SK-N-SH treated with all-trans-retinoic acid at 6 μM for 48 hours (cell line): Measurements from ENCODE around the gene CAPS2.

Experiments used
- ATAC-seq: fragments of 200-7000 bp; cut with Tn5 transposase; 3 replicates; pipeline ENCODE4 v1.9.1; 2020; ENCODE audit warnings: mild to moderate bottlenecking, moderate library complexity
- ARNTL ChIP-seq: fragments of 450-650 bp; formaldehyde crosslinking; IDR thresholded peaks from 2 replicates; pipeline ENCODE4 v1.5.0; 2020; ENCODE audit warnings: low read depth, mild to moderate bottlenecking, moderate library complexity, borderline replicate concordance
- BACH2 ChIP-seq: fragments of 250-450 bp; sonication (Bioruptor Pico); IDR thresholded peaks from 2 replicates; pipeline ENCODE4 v1.9.0; 2021; ENCODE audit warnings: mild to moderate bottlenecking, borderline replicate concordance
- CREB5 ChIP-seq: fragments of 250-450 bp; sonication (Bioruptor Pico); IDR thresholded peaks from 2 replicates; pipeline ENCODE4 v1.5.1; 2020; ENCODE audit warnings: low read depth, mild to moderate bottlenecking, moderate library complexity
- CSDC2 ChIP-seq: fragments of 250-450 bp; sonication (Bioruptor Pico); IDR thresholded peaks from 2 replicates; pipeline ENCODE4 v1.5.0; 2020; ENCODE audit warnings: mild to moderate bottlenecking, moderate library complexity
- ESRRG ChIP-seq: fragments of 250-450 bp; sonication (Bioruptor Pico); IDR thresholded peaks from 2 replicates; pipeline ENCODE4 v1.6.1; 2021; ENCODE audit warnings: mild to moderate bottlenecking
- GLIS3 ChIP-seq: fragments of 250-450 bp; sonication (Bioruptor Pico); IDR thresholded peaks from 2 replicates; pipeline ENCODE4 v1.5.0; 2020; ENCODE audit warnings: mild to moderate bottlenecking, moderate library complexity
- ISL1 ChIP-seq: fragments of 250-450 bp; sonication (Bioruptor Pico); IDR thresholded peaks from 2 replicates; pipeline ENCODE4 v2.1.2; 2022; ENCODE audit warnings: mild to moderate bottlenecking, moderate library complexity
- OSR1 ChIP-seq: fragments of 250-450 bp; sonication (Bioruptor Pico); IDR thresholded peaks from 2 replicates; pipeline ENCODE4 v1.8.0; 2022; ENCODE audit warnings: moderate library complexity, mild to moderate bottlenecking, inconsistent platforms
- PPARA ChIP-seq: fragments of 250-450 bp; sonication (Bioruptor Pico); IDR thresholded peaks from 2 replicates; pipeline ENCODE4 v1.5.0; 2020; ENCODE audit warnings: mild to moderate bottlenecking, borderline replicate concordance
- RARB ChIP-seq: fragments of 250-450 bp; sonication (Bioruptor Pico); IDR thresholded peaks from 2 replicates; pipeline ENCODE4 v1.8.0; 2021; ENCODE audit warnings: mild to moderate bottlenecking, moderate library complexity
- SNAI2 ChIP-seq: fragments of 250-450 bp; sonication (Bioruptor Pico); IDR thresholded peaks from 2 replicates; pipeline ENCODE4 v1.5.0; 2020; ENCODE audit warnings: mild to moderate bottlenecking, moderate library complexity
- TCF4 ChIP-seq: fragments of 250-450 bp; sonication (Bioruptor Pico); IDR thresholded peaks from 2 replicates; pipeline ENCODE4 v1.8.0; 2021; ENCODE audit warnings: mild to moderate bottlenecking, moderate library complexity, borderline replicate concordance
- TOX ChIP-seq: fragments of 250-450 bp; sonication (Bioruptor Pico); IDR thresholded peaks from 2 replicates; pipeline ENCODE4 v1.8.0; 2021; ENCODE audit warnings: mild to moderate bottlenecking, moderate library complexity, borderline replicate concordance
- ZC3H10 ChIP-seq: fragments of 250-450 bp; sonication (Bioruptor Pico); IDR thresholded peaks from 2 replicates; pipeline ENCODE4 v1.5.1; 2021; ENCODE audit warnings: mild to moderate bottlenecking, moderate library complexity
- ZFP3 ChIP-seq: fragments of 250-450 bp; sonication (Bioruptor Pico); IDR thresholded peaks from 2 replicates; pipeline ENCODE4 v1.5.0; 2020; ENCODE audit warnings: mild to moderate bottlenecking, moderate library complexity
- ZFP30 ChIP-seq: fragments of 450-650 bp; formaldehyde crosslinking; IDR thresholded peaks from 2 replicates; pipeline ENCODE4 v1.5.0; 2022; ENCODE audit warnings: mild to moderate bottlenecking, moderate library complexity
- ZNF565 ChIP-seq: fragments of 450-650 bp; formaldehyde crosslinking; conservative IDR thresholded peaks from 2 replicates; pipeline ENCODE4 v1.5.0; 2020; ENCODE audit warnings: low read depth, mild to moderate bottlenecking, moderate library complexity
- ZNF70 ChIP-seq: fragments of 450-650 bp; formaldehyde crosslinking; IDR thresholded peaks from 2 replicates; pipeline ENCODE4 v1.5.0; 2020; ENCODE audit warnings: mild to moderate bottlenecking, moderate library complexity
- ZNF8 ChIP-seq: fragments of 450-650 bp; formaldehyde crosslinking; IDR thresholded peaks from 2 replicates; pipeline ENCODE4 v1.5.0; 2020; ENCODE audit warnings: mild to moderate bottlenecking, moderate library complexity
- TF ChIP-seq, protein P1 (sequence below): fragments of 250-450 bp; sonication (Bioruptor Pico); IDR thresholded peaks from 2 replicates; pipeline ENCODE4 v1.5.0; 2020; ENCODE audit warnings: mild to moderate bottlenecking, moderate library complexity
- TF ChIP-seq, protein P2 (sequence below): fragments of 250-450 bp; sonication (Bioruptor Pico); IDR thresholded peaks from 2 replicates; pipeline ENCODE4 v1.8.0; 2020; ENCODE audit warnings: mild to moderate bottlenecking, moderate library complexity, borderline replicate concordance
- TF ChIP-seq, protein P3 (sequence below): fragments of 250-450 bp; sonication (Bioruptor Pico); IDR thresholded peaks from 2 replicates; pipeline ENCODE4 v1.5.1; 2021; ENCODE audit warnings: mild to moderate bottlenecking, moderate library complexity
- TF ChIP-seq, protein P4 (sequence below): fragments of 250-450 bp; sonication (Bioruptor Pico); IDR thresholded peaks from 2 replicates; pipeline ENCODE4 v1.8.0; 2021; ENCODE audit warnings: low read depth, mild to moderate bottlenecking, moderate library complexity, borderline replicate concordance

Gene CAPS2

DNA sequence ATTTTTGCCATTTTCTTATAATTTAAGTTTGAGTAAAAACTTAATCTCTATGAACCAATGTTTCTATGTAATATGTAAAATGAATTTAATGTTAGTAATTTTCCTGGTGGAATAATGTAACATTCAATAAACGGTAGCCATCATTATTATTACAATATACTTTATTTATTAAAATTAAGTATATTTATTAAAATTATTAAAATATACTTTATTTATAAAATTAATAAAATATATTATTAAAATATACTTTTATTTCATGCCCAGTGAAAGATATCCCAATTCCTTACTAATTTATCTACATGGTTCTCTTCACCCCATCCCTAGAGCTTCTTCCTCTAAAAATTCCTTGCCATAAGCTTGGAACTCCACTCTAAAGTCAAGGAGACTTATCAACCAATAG lies 2.5 kb downstream of the CAPS2 start (continued):
- TF ChIP-seq CREB5 (CRISPR knock-in tag) (no peak), OSR1 (CRISPR knock-in tag) (no peak), ISL1 (CRISPR knock-in tag) (no peak), TOX (CRISPR knock-in tag) (no peak)
- TF ChIP-seq, all 23 proteins: peak for 0

DNA sequence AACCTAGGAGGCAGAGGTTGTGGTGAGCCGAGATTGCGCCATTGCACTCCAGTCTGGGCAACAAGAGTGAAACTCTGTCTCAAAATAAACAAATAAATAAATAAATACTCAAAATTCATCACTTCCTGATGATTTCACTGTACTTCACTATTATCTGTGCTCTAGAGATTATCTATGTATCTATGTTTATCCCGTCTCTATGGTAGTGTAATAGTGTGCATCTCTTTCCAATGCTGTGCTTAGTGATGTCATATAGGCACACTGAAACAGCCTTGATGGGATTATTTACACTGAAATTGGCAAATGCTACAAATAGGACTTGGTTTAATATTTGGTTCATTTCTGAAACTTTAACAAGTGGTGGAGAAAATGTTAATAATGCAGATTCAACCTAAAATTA lies 6.5 kb downstream of the CAPS2 start:
- no peak for ATAC-seq
- TF ChIP-seq ZNF8 (CRISPR knock-in tag) (no peak), ZFP30 (no peak), ESRRG (CRISPR knock-in tag) (no peak), PPARA (CRISPR knock-in tag) (no peak), TCF4 (CRISPR knock-in tag) (no peak), ZNF70 (CRISPR knock-in tag) (no peak), CSDC2 (CRISPR knock-in tag) (no peak), ARNTL (CRISPR knock-in tag) (no peak), SNAI2 (CRISPR knock-in tag) (no peak), TOX (CRISPR knock-in tag) (no peak), ZC3H10 (CRISPR knock-in tag) (no peak), OSR1 (CRISPR knock-in tag) (no peak), BACH2 (no peak), ZNF565 (no peak), RARB (no peak)
- TF ChIP-seq, protein P1, sequence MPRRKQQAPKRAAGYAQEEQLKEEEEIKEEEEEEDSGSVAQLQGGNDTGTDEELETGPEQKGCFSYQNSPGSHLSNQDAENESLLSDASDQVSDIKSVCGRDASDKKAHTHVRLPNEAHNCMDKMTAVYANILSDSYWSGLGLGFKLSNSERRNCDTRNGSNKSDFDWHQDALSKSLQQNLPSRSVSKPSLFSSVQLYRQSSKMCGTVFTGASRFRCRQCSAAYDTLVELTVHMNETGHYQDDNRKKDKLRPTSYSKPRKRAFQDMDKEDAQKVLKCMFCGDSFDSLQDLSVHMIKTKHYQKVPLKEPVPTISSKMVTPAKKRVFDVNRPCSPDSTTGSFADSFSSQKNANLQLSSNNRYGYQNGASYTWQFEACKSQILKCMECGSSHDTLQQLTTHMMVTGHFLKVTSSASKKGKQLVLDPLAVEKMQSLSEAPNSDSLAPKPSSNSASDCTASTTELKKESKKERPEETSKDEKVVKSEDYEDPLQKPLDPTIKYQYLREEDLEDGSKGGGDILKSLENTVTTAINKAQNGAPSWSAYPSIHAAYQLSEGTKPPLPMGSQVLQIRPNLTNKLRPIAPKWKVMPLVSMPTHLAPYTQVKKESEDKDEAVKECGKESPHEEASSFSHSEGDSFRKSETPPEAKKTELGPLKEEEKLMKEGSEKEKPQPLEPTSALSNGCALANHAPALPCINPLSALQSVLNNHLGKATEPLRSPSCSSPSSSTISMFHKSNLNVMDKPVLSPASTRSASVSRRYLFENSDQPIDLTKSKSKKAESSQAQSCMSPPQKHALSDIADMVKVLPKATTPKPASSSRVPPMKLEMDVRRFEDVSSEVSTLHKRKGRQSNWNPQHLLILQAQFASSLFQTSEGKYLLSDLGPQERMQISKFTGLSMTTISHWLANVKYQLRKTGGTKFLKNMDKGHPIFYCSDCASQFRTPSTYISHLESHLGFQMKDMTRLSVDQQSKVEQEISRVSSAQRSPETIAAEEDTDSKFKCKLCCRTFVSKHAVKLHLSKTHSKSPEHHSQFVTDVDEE (CRISPR knock-in tag), result no peak
- TF ChIP-seq, protein P2, sequence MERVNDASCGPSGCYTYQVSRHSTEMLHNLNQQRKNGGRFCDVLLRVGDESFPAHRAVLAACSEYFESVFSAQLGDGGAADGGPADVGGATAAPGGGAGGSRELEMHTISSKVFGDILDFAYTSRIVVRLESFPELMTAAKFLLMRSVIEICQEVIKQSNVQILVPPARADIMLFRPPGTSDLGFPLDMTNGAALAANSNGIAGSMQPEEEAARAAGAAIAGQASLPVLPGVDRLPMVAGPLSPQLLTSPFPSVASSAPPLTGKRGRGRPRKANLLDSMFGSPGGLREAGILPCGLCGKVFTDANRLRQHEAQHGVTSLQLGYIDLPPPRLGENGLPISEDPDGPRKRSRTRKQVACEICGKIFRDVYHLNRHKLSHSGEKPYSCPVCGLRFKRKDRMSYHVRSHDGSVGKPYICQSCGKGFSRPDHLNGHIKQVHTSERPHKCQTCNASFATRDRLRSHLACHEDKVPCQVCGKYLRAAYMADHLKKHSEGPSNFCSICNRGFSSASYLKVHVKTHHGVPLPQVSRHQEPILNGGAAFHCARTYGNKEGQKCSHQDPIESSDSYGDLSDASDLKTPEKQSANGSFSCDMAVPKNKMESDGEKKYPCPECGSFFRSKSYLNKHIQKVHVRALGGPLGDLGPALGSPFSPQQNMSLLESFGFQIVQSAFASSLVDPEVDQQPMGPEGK (CRISPR knock-in tag), result no peak
- TF ChIP-seq, all 23 proteins: peak for 0

DNA sequence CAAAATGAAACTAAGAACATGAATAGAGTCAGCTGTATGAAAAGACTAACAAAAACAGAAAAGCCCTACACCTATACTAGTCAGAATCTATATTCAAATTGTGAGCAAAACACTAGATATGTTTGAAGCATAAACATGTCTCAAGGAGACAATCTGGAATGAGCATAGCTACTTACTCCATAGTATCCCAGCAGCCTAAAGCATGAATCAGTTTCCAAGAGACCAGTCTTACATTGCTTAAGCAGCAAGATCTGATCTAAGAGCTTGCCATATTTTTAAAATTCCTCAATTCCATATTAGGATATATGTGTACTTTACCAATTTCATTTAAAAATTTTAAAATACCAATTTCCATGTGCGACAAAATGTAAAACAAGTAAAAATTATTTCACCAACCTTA lies 7.7 kb downstream of the CAPS2 start:
- peak; percentile 53; the same call in 2 of the 3 replicates for ATAC-seq
- TF ChIP-seq, protein P2 (CRISPR knock-in tag), result no peak
- TF ChIP-seq, protein P1 (CRISPR knock-in tag), result no peak
- no peak for TF ChIP-seq CREB5 (CRISPR knock-in tag)
- no peak for TF ChIP-seq ZFP30
- TF ChIP-seq, protein P3, sequence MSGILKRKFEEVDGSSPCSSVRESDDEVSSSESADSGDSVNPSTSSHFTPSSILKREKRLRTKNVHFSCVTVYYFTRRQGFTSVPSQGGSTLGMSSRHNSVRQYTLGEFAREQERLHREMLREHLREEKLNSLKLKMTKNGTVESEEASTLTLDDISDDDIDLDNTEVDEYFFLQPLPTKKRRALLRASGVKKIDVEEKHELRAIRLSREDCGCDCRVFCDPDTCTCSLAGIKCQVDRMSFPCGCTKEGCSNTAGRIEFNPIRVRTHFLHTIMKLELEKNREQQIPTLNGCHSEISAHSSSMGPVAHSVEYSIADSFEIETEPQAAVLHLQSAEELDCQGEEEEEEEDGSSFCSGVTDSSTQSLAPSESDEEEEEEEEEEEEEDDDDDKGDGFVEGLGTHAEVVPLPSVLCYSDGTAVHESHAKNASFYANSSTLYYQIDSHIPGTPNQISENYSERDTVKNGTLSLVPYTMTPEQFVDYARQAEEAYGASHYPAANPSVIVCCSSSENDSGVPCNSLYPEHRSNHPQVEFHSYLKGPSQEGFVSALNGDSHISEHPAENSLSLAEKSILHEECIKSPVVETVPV (CRISPR knock-in tag), result no peak
- TF ChIP-seq ZNF70 (CRISPR knock-in tag), result no peak
- no peak for TF ChIP-seq OSR1 (CRISPR knock-in tag)
- TF ChIP-seq ESRRG (CRISPR knock-in tag), result no peak
- TF ChIP-seq ZFP3 (CRISPR knock-in tag), result no peak
- no peak for TF ChIP-seq RARB
- TF ChIP-seq GLIS3 (CRISPR knock-in tag), result no peak
- TF ChIP-seq, protein P4, sequence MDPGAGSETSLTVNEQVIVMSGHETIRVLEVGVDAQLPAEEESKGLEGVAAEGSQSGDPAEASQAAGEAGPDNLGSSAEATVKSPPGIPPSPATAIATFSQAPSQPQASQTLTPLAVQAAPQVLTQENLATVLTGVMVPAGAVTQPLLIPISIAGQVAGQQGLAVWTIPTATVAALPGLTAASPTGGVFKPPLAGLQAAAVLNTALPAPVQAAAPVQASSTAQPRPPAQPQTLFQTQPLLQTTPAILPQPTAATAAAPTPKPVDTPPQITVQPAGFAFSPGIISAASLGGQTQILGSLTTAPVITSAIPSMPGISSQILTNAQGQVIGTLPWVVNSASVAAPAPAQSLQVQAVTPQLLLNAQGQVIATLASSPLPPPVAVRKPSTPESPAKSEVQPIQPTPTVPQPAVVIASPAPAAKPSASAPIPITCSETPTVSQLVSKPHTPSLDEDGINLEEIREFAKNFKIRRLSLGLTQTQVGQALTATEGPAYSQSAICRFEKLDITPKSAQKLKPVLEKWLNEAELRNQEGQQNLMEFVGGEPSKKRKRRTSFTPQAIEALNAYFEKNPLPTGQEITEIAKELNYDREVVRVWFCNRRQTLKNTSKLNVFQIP (CRISPR knock-in tag), result no peak
- no peak for TF ChIP-seq BACH2
- no peak for TF ChIP-seq ISL1 (CRISPR knock-in tag)
- TF ChIP-seq CSDC2 (CRISPR knock-in tag), result no peak
